HG03095 (cell line): ENCODE results near the gene LAMC2.

Experiments
- ATAC-seq: cut with Tn5 transposase; IDR thresholded peaks from one replicate; pipeline ENCODE4 v1.9.1; 2021; ENCODE audit warnings: moderate library complexity; ENCODE audit not compliant: unreplicated experiment

Gene LAMC2

DNA sequence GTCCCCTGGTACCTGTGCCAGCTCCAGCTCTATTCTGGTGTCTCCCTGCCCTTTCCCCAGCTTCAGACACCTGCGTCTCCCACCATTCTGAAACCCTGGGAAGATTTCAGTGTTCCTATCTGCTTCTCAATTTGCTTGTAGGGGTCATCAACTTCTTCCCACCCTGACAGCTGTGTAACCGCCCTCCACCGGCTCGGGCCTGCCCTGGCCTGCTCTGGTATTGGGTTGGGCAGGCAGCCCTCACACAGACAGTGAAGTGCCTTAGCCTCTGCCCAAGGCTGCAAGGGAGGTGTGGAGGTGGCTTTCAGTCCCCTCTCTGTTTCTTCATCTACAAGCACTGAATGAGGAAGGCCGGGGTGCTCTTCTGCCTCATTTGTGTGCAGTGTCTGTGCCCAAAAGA, 97.2 kb downstream of the LAMC2 start:
- ATAC-seq = no peak

DNA sequence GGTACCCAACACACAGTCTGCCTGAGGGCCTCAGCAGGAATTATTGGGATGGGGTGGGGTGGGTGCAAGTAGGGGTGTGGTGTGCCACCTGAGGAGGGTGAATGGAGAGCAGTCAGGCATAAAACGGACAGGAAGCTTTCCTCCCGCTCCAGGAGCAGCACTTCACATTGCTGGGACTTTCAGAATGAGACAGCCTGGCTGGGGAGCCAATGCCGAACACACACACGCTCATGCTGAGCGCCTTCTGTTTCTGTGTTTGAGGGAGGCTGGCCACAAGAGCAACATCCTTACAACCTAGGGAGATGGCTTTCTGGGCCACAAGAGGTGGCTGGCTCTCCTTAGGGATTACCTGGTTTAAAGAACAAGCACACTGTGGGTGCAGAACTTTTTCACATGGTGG, 98.0 kb downstream of the LAMC2 start:
- ATAC-seq = no peak

DNA sequence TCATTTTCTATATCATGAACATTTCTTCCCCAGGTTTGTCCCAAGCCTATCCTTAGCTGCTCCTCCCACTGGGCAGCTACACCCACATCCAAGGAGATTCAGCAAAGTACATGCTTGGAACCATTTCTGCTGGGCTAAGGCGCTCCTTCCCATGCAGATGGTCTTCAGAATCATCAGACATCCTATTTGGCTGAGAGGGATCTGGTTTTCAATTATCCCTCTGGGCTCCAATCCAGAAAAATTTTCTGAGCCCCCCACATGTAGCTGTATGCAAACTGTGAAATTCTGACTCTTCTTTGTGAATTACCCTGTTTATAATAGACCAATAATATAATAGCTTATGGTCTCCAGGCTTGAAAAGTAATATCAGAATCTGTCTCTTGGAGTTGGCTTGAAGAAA, 99.2 kb downstream of the LAMC2 start:
- no peak for ATAC-seq

DNA sequence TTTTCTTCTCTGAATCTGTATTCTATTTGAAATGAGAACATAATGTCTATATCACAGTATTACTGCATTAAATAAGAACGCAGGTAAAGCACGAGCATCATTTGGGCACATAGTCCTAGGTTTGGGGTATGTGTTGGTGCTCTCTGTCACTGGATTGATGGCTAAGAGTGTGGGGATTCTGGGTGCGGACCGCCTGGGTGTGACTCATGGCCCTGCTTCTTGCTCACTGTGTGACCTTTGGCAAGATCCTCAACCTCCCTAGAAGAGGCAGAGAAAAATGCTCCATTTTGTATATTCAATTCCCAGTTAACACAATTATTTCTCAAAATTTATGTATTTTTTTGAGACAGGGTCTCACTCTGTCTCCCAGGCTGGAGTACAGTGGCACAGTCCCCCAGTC, 99.7 kb downstream of the LAMC2 start:
- ATAC-seq = no peak

DNA sequence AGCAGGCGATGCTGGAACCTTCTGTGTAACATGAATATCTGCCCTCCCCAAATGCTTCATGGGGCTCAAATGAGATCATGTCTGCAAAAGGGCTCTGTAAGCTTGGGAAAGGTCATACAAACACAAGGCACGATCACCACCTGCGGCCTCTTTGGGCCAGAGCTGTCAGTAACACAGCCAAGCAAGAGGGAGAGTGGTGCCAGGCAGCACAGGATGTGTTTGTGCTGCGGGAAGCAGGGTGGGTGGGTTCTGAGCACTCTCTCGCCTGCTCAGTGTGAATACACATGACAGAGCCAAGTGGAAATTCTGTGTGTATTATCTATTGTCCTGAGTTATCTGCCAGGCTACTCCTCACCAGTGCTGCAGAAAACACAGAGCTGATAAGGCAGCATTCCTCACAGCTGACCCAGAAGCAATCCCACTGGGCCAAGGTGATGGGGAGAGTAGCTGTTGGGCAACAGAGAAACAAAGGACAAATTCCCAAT, 101.2 kb downstream of the LAMC2 start:
- no peak for ATAC-seq

DNA sequence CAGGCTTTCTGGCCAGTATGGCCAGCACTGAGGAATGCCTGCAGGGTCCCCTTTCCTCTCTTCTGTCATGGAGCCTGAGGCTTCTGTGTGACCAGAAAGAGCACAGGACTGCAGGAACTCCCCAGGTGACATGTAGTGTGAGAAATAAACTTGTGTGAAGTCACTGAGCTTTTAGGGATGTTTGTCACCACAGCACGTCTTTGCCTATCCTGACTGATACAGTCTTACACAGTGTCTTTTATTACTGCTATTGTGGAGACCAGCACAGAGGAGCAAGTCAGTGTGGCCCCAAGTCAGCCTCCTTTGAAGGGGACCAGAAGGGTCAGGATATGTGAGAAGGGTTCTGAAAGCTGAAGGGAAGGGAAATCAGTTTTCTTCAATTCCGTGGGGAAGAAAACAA, 102.5 kb downstream of the LAMC2 start:
- ATAC-seq = no peak

DNA sequence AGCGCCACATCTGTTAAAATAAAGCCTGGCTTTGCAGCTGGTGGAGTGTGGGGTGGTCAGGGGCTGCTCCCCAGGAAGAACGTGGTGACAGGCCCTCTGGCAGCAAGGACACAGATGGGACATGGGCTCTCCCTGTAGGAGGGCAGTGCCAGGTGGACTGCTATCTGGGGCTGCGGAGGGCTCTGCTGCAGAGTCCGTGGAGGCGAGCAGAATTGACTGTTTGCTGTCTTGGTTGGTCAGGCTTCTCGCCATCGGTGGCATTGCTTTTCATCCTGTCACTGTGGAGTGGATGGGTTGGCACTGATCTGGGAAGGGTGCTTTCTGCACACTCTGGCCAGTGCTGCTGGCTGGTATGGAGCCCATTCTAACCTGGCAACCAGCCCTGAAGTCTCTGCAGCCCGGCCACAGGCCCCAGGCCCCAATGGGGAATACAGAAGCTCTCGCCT, 103.0 kb downstream of the LAMC2 start:
- ATAC-seq = no peak

DNA sequence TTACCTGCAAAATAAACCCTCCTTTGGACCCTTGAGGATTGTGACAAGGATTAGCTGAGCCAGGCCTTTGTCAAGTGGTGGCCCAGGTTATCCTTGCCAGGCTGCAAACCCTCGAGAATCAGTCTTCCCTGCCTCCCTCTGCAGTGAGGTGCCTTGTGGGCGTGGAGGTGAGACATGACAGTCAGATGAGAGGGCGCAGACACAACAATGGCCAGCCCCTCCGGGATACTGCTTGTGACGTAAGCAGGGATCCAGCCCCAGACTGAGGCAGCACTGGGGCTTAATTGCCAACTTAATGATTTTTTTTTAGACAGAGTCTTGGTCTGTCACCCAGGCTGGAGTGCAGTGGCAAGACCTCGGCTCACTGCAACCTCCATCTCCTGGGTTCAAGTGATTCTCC, 104.6 kb downstream of the LAMC2 start:
- no peak for ATAC-seq

DNA sequence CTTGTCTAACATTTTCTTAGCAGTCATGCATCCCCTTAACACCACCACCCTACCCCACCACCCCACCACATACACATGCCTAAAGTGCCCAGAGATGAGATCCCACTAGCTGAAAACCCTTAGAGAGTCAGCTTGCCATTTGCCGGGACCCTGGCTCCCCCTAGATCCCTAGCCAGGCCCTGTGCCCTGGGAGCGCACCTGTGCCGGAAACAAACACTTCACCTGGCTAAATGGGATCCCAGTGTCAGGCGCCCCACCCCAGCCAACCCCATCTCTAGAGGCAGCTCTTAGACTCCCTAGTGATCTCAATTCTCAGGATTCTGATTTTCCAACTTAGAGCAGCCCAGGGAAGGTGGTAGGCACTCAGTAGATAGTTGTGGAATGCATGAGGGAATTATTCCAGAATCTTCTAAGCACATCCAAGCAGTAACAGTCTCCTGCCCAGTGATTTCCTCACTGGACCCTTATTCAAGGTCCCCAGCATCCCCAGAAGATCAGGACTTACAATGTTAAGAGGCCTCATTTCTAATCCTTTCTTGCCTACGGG, 105.2 kb downstream of the LAMC2 start:
- ATAC-seq = no peak

DNA sequence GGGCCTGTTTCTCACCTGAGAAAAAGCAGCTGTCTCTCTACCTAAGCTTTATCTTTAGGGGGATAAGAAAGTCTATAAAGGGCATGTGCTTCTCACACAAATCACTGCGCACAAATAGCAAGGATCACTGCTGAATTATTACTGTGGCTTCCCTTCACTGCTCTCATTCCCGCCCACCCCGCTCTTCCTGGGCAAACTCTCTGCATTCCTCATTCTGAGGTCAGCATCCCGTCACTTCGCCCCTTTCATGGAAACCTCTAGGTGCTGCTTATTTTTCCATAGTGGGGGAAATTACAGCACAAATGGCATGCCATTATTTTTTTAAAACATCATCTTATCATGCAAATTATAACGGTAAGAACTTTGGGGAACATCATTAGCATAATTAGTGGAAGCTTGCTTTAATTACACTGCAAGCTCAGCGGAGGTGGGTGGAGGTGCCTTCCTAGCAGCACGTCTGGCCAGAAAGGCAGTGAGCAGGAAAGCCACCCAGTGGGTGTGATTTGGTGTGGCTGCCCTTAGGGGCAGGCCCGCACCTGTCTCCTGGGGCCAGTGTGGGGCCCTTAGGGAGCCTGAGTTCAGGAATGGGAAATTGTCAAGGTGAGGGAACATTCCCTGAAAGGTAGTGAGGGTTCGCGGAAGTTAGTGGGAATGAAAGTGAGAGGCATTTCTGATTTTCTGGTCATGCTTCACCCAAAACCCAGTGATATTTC, 105.9 kb downstream of the LAMC2 start:
- ATAC-seq = no peak

DNA sequence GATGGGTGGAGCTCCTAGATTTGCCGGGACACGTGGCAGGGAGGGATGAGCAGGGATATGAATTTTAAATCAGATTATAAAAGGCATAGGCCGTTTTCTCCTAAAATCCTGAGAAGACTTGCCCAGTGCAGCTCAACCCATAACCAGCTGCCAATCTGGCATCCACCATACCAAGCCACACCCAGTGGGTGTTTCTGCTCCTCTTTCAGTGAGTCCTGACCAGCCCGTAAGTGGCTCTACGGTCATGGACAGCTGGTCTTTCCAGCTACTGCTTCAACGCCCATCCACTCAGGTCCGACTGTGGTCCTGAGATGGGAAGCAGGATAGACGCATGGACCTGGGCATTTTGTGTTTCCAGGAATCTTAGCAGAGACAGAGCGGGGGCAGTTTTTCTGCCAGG, 107.2 kb downstream of the LAMC2 start:
- no peak for ATAC-seq

DNA sequence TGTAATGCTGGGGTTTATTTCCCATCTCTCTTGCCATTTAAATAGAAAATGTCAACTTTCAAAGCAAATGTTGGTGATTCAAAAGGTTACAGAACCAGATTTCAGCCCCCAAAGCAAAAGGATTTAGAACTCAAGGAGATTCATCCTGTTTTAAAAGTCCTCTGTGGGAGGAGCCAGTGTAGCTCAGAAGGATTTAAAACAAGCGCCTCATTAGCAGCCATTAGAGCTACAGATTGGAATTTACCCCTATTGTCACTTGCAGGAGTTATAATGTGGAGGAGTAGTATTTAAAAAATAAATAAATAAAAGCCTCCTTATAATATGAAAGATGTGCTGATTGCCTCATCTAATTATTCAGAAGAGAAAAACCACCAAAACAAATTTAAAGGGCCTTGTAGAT, 107.8 kb downstream of the LAMC2 start:
- no peak for ATAC-seq
